HEK293T (cell line): ENCODE data around the gene BRD7.

Experiments
- FOXA1 ChIP-seq: fragments of 450-650 bp; IDR thresholded peaks from 2 replicates; pipeline ENCODE4 v1.6.1; 2016; ENCODE audit warnings: mild to moderate bottlenecking
- FOXK2 ChIP-seq: fragments of 450-650 bp; IDR thresholded peaks from 2 replicates; pipeline ENCODE4 v1.6.1; 2016; ENCODE audit warnings: mild to moderate bottlenecking
- LEF1 ChIP-seq: fragments of 450-650 bp; IDR thresholded peaks from 2 replicates; pipeline ENCODE4 v1.6.1; 2017; ENCODE audit warnings: mild to moderate bottlenecking, borderline replicate concordance
- SP1 ChIP-seq: fragments of 450-650 bp; IDR thresholded peaks from 2 replicates; pipeline ENCODE4 v1.6.1; 2017
- SUZ12 ChIP-seq: fragments of 450-650 bp; IDR thresholded peaks from 2 replicates; pipeline ENCODE4 v1.6.1; 2016; ENCODE audit warnings: mild to moderate bottlenecking

- no peak for TF ChIP-seq SUZ12
- TF ChIP-seq FOXA1 = no peak
- TF ChIP-seq FOXK2 = no peak
- TF ChIP-seq SP1 = no peak
- TF ChIP-seq LEF1 = no peak
Observed at GRCh38 chr16:50329446-50330189, 39.2 kb downstream of the BRD7 start.
